Uterus (tissue), 4 donors: ENCODE data around the gene ABTB1. TPM values are rescaled to one million over a fixed set of nuclear protein-coding genes. Genes with fewer than 3 reads are reported as not detected.

Source experiments
- DNase-seq, 2 donors: peaks; one replicate each; pipeline ENCODE4 v3.0.0-alpha.2; 2019 to 2020
- H3K27ac ChIP-seq, 2 donors: fragments of 200-600 bp; sonication (generic); 1 replicate in 1 of 2; 2 replicates in 1 of 2; pipeline ENCODE4 v1.5.1; 2016 to 2018
- H3K27me3 ChIP-seq, 2 donors: fragments of 200-600 bp; sonication (generic); one replicate each; pipeline ENCODE4 v1.5.1; 2018 to 2019; ENCODE audit warnings: control low read depth in 1 of 2
- H3K36me3 ChIP-seq, 2 donors: fragments of 200-600 bp; sonication (generic); one replicate each; pipeline ENCODE4 v1.5.1; 2019; ENCODE audit warnings: control low read depth in 1 of 2
- H3K4me1 ChIP-seq, 2 donors: fragments of 200-600 bp; sonication (generic); one replicate each; pipeline ENCODE4 v1.5.1; 2018 to 2019; ENCODE audit warnings: control low read depth in 1 of 2
- H3K4me3 ChIP-seq, 2 donors: fragments of 200-600 bp; sonication (generic); 1 replicate in 1 of 2; 2 replicates in 1 of 2; pipeline ENCODE4 v1.5.1; 2018 to 2019; ENCODE audit warnings: mild to moderate bottlenecking in 1 of 2
- H3K9me3 ChIP-seq, 2 donors: fragments of 200-600 bp; sonication (generic); one replicate each; pipeline ENCODE4 v1.5.1; 2019; ENCODE audit warnings: control low read depth in 1 of 2
- POLR2A ChIP-seq, 2 donors: fragments of 450-650 bp; IDR thresholded peaks; one replicate each; pipeline ENCODE4 v1.6.1; 2016; ENCODE audit warnings: antibody characterized with exemption in 2 of 2, mild to moderate bottlenecking in 1 of 2, moderate library complexity in 1 of 2
- intact Hi-C: fragments of 100-400 bp; cut with DNase I; formaldehyde crosslinking; loops from one replicate; pipeline ENCODE4 v1.15.1; 2023; ENCODE audit warnings: low total_unique reads
- total RNA-seq, 4 donors: library from RNA; depleted of rRNA in 3 of 4; stranded (reverse); fragments of >200 nt in 3 of 4; gene quantifications; one replicate each; pipeline versions ENCODE4 v1.1.0 to v1.2.4, GENCODE V29; 2014 to 2023
- TF ChIP-seq, protein P1 (sequence below), 4 experiments: fragments of 200-600 bp in 2 of 4; fragments of 450-650 bp in 2 of 4; sonication (generic) in 2 of 4; IDR thresholded peaks; one replicate each; pipeline ENCODE4 v1.5.1; 2016 to 2019; ENCODE audit warnings: antibody characterized with exemption in 4 of 4, mild to moderate bottlenecking in 2 of 4, moderate library complexity in 1 of 4
- donor health status: DM: yes; HTN: yes; CAD: no.

The ABTB1 gene
- total RNA-seq, 4 donors from 2014 or later = 14.4 to 42.8 (median 28.8) TPM

DNA sequence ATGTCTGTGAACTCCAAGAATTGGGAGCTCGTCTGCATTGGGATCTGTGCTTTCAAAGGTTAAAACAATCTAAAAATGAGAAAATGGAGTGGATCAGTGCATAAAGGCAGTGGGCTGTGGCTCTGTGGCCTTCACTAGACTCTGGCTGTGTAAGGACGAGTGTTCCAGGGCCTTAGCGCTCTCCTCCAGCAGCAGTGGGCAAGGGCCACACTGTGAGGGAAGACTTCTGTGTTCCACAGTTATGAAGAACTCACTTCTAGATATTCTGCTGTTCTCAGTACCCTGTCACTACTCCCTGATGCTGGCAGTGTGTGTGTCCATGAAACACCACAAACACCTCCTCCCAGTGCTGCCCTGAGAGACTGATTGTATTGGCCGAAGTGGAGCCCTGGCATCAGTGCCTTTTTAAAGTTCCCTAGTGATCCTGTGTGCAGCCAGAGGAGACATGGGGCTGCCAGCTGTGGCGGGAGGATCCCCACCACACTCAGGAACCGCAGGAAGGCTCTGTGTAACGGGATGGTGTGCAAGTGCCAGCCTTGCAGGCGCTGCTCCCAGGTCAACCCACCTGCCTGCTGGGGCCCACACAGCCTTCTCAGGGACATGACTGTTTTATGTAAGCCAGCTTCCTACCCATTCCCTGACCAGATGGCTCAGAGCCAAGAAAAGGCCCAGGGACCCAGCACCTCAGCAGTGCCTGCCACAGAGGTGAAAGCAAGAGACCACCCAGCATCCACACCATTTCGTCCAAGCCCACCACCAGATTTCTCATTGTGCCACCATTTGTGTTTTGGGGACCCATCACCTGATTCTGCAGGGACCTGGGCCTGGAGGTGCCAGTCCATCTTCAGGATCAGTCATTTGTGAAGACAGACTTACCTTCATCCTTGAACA lies 40.4 kb downstream of the ABTB1 start:
- Histone ChIP-seq H3K4me1 (no peaks in the 10 kb centered on the region), H3K27me3 (no peaks in the 10 kb centered on the region), H3K27ac (peak overlapping the region; percentile 15 to 35), H3K9me3 (no peaks in the 10 kb centered on the region), H3K4me3 (no peak overlapping the region), H3K36me3 (no peaks in the 10 kb centered on the region)
- TF ChIP-seq POLR2A (IDR thresholded peaks at IDR 0.05) = no peak
- TF ChIP-seq, protein P1, sequence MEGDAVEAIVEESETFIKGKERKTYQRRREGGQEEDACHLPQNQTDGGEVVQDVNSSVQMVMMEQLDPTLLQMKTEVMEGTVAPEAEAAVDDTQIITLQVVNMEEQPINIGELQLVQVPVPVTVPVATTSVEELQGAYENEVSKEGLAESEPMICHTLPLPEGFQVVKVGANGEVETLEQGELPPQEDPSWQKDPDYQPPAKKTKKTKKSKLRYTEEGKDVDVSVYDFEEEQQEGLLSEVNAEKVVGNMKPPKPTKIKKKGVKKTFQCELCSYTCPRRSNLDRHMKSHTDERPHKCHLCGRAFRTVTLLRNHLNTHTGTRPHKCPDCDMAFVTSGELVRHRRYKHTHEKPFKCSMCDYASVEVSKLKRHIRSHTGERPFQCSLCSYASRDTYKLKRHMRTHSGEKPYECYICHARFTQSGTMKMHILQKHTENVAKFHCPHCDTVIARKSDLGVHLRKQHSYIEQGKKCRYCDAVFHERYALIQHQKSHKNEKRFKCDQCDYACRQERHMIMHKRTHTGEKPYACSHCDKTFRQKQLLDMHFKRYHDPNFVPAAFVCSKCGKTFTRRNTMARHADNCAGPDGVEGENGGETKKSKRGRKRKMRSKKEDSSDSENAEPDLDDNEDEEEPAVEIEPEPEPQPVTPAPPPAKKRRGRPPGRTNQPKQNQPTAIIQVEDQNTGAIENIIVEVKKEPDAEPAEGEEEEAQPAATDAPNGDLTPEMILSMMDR (IDR thresholded peaks at IDR 0.05) = no peak
- no peak for DNase-seq
- intact Hi-C loops = no loop called here

DNA sequence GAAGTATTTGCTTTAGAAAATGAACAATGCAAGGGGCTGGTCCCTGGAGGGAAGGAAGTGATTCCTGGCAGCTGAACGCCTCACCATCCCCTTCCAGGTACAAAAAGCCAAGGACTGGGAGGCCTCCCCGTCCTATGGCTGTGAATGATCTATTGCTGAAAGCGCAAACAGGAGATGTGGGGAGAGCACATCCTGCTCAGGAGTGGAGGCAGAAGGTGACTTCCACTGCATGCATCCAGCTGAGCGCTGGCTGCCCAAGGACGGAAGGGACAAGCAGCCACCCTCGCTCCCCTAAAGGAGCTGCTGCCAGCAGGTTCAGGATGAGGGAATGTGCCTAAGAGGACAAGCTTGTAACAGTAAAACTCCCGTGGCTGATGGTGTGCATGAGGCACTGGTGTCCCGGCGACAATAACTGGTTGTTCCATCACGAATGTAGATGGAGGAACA lies 41.4 kb downstream of the ABTB1 start:
- DNase-seq = no peak
- TF ChIP-seq POLR2A (IDR thresholded peaks at IDR 0.05) = no peak
- TF ChIP-seq, protein P1 (IDR thresholded peaks at IDR 0.05) = no peak
- no peaks in the 10 kb centered on the region for H3K36me3 ChIP-seq
- H3K4me1 ChIP-seq = no peaks in the 10 kb centered on the region
- no peaks in the 10 kb centered on the region for H3K9me3 ChIP-seq
- H3K27ac ChIP-seq = peak overlapping the region in 1 of 2 donors; percentile 35
- H3K4me3 ChIP-seq = no peak overlapping the region
- intact Hi-C loops = no loop called here
- no peaks in the 10 kb centered on the region for H3K27me3 ChIP-seq

DNA sequence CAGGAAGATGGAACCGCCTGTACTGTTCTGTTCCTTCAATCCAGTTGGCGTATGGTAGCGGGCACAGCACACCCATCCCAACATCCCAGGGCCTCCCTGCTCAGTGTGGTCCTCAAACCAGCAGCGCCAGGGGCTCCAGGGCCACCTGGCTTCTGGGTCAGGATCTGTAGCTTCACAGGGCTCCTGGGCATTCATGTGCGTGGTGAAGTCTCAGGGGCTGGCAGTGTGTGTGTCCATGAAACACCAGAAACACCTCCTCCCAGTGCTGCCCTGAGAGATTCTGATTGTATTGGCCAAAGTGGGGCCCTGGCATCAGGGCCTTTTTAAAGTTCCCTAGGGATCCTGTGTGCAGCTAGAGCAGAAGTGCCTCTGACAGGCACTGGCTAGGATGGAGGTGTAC lies 42.1 kb downstream of the ABTB1 start:
- Histone ChIP-seq H3K27ac (peak overlapping the region in 1 of 2 donors; percentile 35), H3K36me3 (no peaks in the 10 kb centered on the region), H3K27me3 (no peaks in the 10 kb centered on the region), H3K9me3 (no peaks in the 10 kb centered on the region), H3K4me1 (no peaks in the 10 kb centered on the region), H3K4me3 (no peak overlapping the region)
- intact Hi-C loops = no loop called here
- DNase-seq = no peak
- TF ChIP-seq, protein P1 (IDR thresholded peaks at IDR 0.05) = no peak
- no peak for TF ChIP-seq POLR2A (IDR thresholded peaks at IDR 0.05)

DNA sequence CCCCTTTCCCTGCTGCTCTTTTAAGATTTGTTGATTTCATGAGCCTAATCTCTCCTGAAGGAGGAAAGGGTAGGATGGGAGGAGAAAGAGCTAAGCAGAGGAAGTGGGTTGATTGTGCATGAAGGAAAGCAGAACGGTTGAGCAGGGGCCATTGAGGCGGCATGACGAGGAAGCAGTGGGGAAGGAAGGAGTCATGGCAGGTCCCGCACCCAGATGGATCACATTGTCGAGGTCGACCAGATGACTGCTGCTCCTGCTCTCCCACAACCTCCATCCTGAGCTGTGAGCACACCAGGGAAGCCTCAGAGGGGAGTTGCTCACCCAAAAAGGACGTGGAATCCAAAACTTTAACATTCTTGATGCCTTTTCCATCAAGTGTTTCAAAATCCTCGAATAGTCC lies 42.8 kb downstream of the ABTB1 start:
- intact Hi-C loops = no loop called here
- TF ChIP-seq, protein P1 (IDR thresholded peaks at IDR 0.05) = no peak
- no peak for TF ChIP-seq POLR2A (IDR thresholded peaks at IDR 0.05)
- H3K27ac ChIP-seq = no peak overlapping the region
- no peak overlapping the region for H3K4me3 ChIP-seq
- H3K9me3 ChIP-seq = no peaks in the 10 kb centered on the region
- H3K36me3 ChIP-seq = no peaks in the 10 kb centered on the region
- no peaks in the 10 kb centered on the region for H3K4me1 ChIP-seq
- no peak for DNase-seq
- no peaks in the 10 kb centered on the region for H3K27me3 ChIP-seq

DNA sequence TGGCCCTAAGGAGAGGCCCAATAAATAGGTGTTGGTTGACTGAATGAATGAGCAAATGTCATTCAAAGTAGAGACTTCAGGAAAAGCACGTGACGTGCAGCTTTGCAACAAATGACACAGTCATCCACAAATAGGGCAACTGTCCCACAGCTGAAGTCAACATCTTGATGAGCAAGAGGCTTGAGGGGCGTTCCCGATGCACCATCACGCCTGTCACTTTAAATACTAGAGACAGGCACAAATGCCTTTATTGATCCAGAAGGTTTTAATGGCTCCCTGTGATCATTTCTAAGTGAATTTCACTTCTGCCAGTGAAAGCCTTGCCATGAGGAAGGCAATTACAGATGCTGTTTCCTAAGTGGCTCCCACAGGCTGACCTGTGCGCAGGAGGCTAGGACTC lies 43.6 kb downstream of the ABTB1 start:
- Histone ChIP-seq H3K9me3 (no peaks in the 10 kb centered on the region), H3K4me1 (no peaks in the 10 kb centered on the region), H3K36me3 (no peaks in the 10 kb centered on the region), H3K27me3 (no peaks in the 10 kb centered on the region), H3K4me3 (no peak overlapping the region), H3K27ac (no peak overlapping the region)
- DNase-seq = no peak
- TF ChIP-seq, protein P1 (IDR thresholded peaks at IDR 0.05) = no peak
- no peak for TF ChIP-seq POLR2A (IDR thresholded peaks at IDR 0.05)
- intact Hi-C loops = no loop called here
